ENCODE results near the gene DIP2A. TPM values are rescaled to one million over a fixed set of nuclear protein-coding genes. Genes with fewer than 3 reads are reported as not detected.
"Not testable (repeated sequence)": the region's sequence is repeated elsewhere in the genome, so short reads cannot be mapped to it uniquely, and the experiment has no call there.

Gene DIP2A
- total RNA-seq, 2 donors from 2014 or later: 44.2 to 82.2 TPM

- H3K4me3 ChIP-seq: no peak overlapping the region
- no peak for TF ChIP-seq POLR2A (IDR thresholded peaks at IDR 0.05)
- no peak for TF ChIP-seq POLR2AphosphoS5 (IDR thresholded peaks at IDR 0.05)
- no peak for TF ChIP-seq CTCF (IDR thresholded peaks at IDR 0.05)
- no peaks in the 10 kb centered on the region for H3K4me1 ChIP-seq (replicated peaks)
- no peak overlapping the region for H3K27ac ChIP-seq
- intact Hi-C loops (cut with DNase I): no loop called here
- peaks cover 4 to 6% of the 10 kb centered on the region in 2 donors for H3K36me3 ChIP-seq
- no peak for DNase-seq (ENCODE audit: low spot score)
- H3K27me3 ChIP-seq (replicated peaks; ENCODE audit: insufficient read depth): no peaks in the 10 kb centered on the region
- H3K9me3 ChIP-seq: no peaks in the 10 kb centered on the region
- 94% methylated on average over 37 of the region's 44 CpGs for WGBS
Observed at GRCh38 chr21:46428987-46429710, 29.5 kb upstream of the DIP2A start.

- TF ChIP-seq CTCF (IDR thresholded peaks at IDR 0.05) (no peak), POLR2A (IDR thresholded peaks at IDR 0.05) (no peak), POLR2AphosphoS5 (IDR thresholded peaks at IDR 0.05) (no peak)
- H3K27me3 ChIP-seq (replicated peaks; ENCODE audit: insufficient read depth): no peaks in the 10 kb centered on the region
- 91% methylated on average over 29 of the region's 31 CpGs for WGBS
- peaks cover 4 to 14% of the 10 kb centered on the region in 2 donors for H3K36me3 ChIP-seq
- H3K4me3 ChIP-seq: no peak overlapping the region
- intact Hi-C loops (cut with DNase I): no loop called here
- H3K4me1 ChIP-seq (replicated peaks): no peaks in the 10 kb centered on the region
- no peak for DNase-seq (ENCODE audit: low spot score)
- H3K27ac ChIP-seq: no peak overlapping the region
- H3K9me3 ChIP-seq: no peaks in the 10 kb centered on the region
Observed at GRCh38 chr21:46429754-46430681, 28.7 kb upstream of the DIP2A start.

- TF ChIP-seq POLR2AphosphoS5 (IDR thresholded peaks at IDR 0.05): no peak
- TF ChIP-seq CTCF (IDR thresholded peaks at IDR 0.05): no peak
- TF ChIP-seq POLR2A (IDR thresholded peaks at IDR 0.05): no peak
- intact Hi-C loops (cut with DNase I): no loop called here
- H3K36me3 ChIP-seq: peaks cover 4 to 14% of the 10 kb centered on the region in 2 donors
- DNase-seq (ENCODE audit: low spot score): no peak
- 94% methylated on average over 21 of the region's 21 CpGs for WGBS
- no peaks in the 10 kb centered on the region for H3K27me3 ChIP-seq (replicated peaks; ENCODE audit: insufficient read depth)
- H3K4me3 ChIP-seq: no peak overlapping the region
- H3K4me1 ChIP-seq (replicated peaks): no peaks in the 10 kb centered on the region
- H3K27ac ChIP-seq: no peak overlapping the region
- no peaks in the 10 kb centered on the region for H3K9me3 ChIP-seq
Observed at GRCh38 chr21:46431448-46431847, 27.2 kb upstream of the DIP2A start.

- intact Hi-C loops (cut with DNase I): no loop called here
- TF ChIP-seq CTCF (IDR thresholded peaks at IDR 0.05) (no peak), POLR2A (IDR thresholded peaks at IDR 0.05) (no peak), POLR2AphosphoS5 (IDR thresholded peaks at IDR 0.05) (no peak)
- no peak for DNase-seq (ENCODE audit: low spot score)
- no peak overlapping the region for H3K27ac ChIP-seq
- H3K4me1 ChIP-seq (replicated peaks): no peaks in the 10 kb centered on the region
- no peak overlapping the region for H3K4me3 ChIP-seq
- 87% methylated on average over 22 of the region's 22 CpGs for WGBS
- no peaks in the 10 kb centered on the region for H3K27me3 ChIP-seq (replicated peaks; ENCODE audit: insufficient read depth)
- no peaks in the 10 kb centered on the region for H3K9me3 ChIP-seq
- peaks cover 4 to 14% of the 10 kb centered on the region in 2 donors for H3K36me3 ChIP-seq
Observed at GRCh38 chr21:46431884-46432488, 26.7 kb upstream of the DIP2A start.

- H3K4me3 ChIP-seq; DNase-seq (ENCODE audit: low spot score); H3K27me3 ChIP-seq (replicated peaks; ENCODE audit: insufficient read depth); intact Hi-C loops (cut with DNase I); H3K4me1 ChIP-seq (replicated peaks); H3K27ac ChIP-seq; H3K9me3 ChIP-seq: not testable (repeated sequence)
- WGBS: 88% methylated on average over 11 of the region's 11 CpGs
- peaks cover 4 to 14% of the 10 kb centered on the region in 2 donors for H3K36me3 ChIP-seq
Observed at GRCh38 chr21:46433116-46433515, 25.6 kb upstream of the DIP2A start.
